ENCODE data around the gene LRRD1. TPM values are rescaled to one million over a fixed set of nuclear protein-coding genes. Genes with fewer than 3 reads are reported as not detected.
"Not testable (repeated sequence)": the region's sequence is repeated elsewhere in the genome, so short reads cannot be mapped to it uniquely, and the experiment has no call there.

Gene LRRD1
- total RNA-seq, 4 donors from 2014 or later, result 0.13 to 0.65 TPM; not detected in 2

GRCh38 chr7:92206672-92207071, 27.7 kb upstream of the LRRD1 start:
- 88 to 95% methylated on average over 1 of the region's 1 CpG for WGBS, 2 donors
- intact Hi-C loops (cut with DNase I; ENCODE audit: low total_unique reads), result no loop called here
- no peak overlapping the region for H3K4me3 ChIP-seq (ENCODE audit: low read depth, poor library complexity, severe bottlenecking)
- DNase-seq (ENCODE audit: low spot score in 2 of 2), result no peak
- no peak for TF ChIP-seq CTCF (IDR thresholded peaks at IDR 0.05)
- TF ChIP-seq POLR2A (IDR thresholded peaks at IDR 0.05), result no peak

- intact Hi-C loops (cut with DNase I; ENCODE audit: low total_unique reads), result no loop called here
Measured at GRCh38 chr7:92205987-92206386, 27.0 kb upstream of the LRRD1 start.

GRCh38 chr7:92200791-92201190, 21.8 kb upstream of the LRRD1 start:
- WGBS, 2 donors, result 100% methylated on average over 1 of the region's 1 CpG
- TF ChIP-seq CTCF (IDR thresholded peaks at IDR 0.05), result no peak
- no peak for TF ChIP-seq POLR2A (IDR thresholded peaks at IDR 0.05)
- no peak overlapping the region for H3K4me3 ChIP-seq (ENCODE audit: low read depth, poor library complexity, severe bottlenecking)
- intact Hi-C loops (cut with DNase I; ENCODE audit: low total_unique reads), result no loop called here
- no peak for DNase-seq (ENCODE audit: low spot score in 2 of 2)

More at GRCh38 chr7:92205987-92206386, 27.0 kb upstream of the LRRD1 start:
- no peak overlapping the region for H3K4me3 ChIP-seq (ENCODE audit: low read depth, poor library complexity, severe bottlenecking)
- WGBS, 2 donors, result 95 to 100% methylated on average over 3 of the region's 3 CpGs
- peak in 1 of 2 donors; percentile 28 for DNase-seq (ENCODE audit: low spot score in 2 of 2)
- no peak for TF ChIP-seq CTCF (IDR thresholded peaks at IDR 0.05)
- TF ChIP-seq POLR2A (IDR thresholded peaks at IDR 0.05), result no peak

- WGBS, 2 donors, result 97 to 99% methylated on average over 3 of the region's 3 CpGs
- TF ChIP-seq POLR2A (IDR thresholded peaks at IDR 0.05), result no peak
- no peak for TF ChIP-seq CTCF (IDR thresholded peaks at IDR 0.05)
- H3K4me3 ChIP-seq (ENCODE audit: low read depth, poor library complexity, severe bottlenecking), result no peak overlapping the region
- intact Hi-C loops (cut with DNase I; ENCODE audit: low total_unique reads), result no loop called here
- DNase-seq (ENCODE audit: low spot score in 2 of 2), result no peak
Measured at GRCh38 chr7:92192326-92192725, 13.4 kb upstream of the LRRD1 start.

GRCh38 chr7:92189246-92189645, 10.3 kb upstream of the LRRD1 start:
- DNase-seq (ENCODE audit: low spot score in 2 of 2); intact Hi-C loops (cut with DNase I; ENCODE audit: low total_unique reads); H3K4me3 ChIP-seq (ENCODE audit: low read depth, poor library complexity, severe bottlenecking): not testable (repeated sequence)
- 92 to 96% methylated on average over 15 of the region's 15 CpGs for WGBS, 2 donors

GRCh38 chr7:92184294-92184693, 5.4 kb upstream of the LRRD1 start:
- H3K4me3 ChIP-seq (ENCODE audit: low read depth, poor library complexity, severe bottlenecking); intact Hi-C loops (cut with DNase I; ENCODE audit: low total_unique reads); DNase-seq (ENCODE audit: low spot score in 2 of 2): not testable (repeated sequence)
- 90 to 92% methylated on average over 1 of the region's 1 CpG for WGBS, 2 donors

GRCh38 chr7:92177362-92177761, 1.6 kb downstream of the LRRD1 start:
- no peak for DNase-seq (ENCODE audit: low spot score in 2 of 2)
- intact Hi-C loops (cut with DNase I; ENCODE audit: low total_unique reads), result no loop called here
- no peak overlapping the region for H3K4me3 ChIP-seq (ENCODE audit: low read depth, poor library complexity, severe bottlenecking)
- TF ChIP-seq POLR2A (IDR thresholded peaks at IDR 0.05), result no peak
- no peak for TF ChIP-seq CTCF (IDR thresholded peaks at IDR 0.05)

GRCh38 chr7:92169529-92169928, 9.4 kb downstream of the LRRD1 start:
- H3K4me3 ChIP-seq (ENCODE audit: low read depth, poor library complexity, severe bottlenecking); intact Hi-C loops (cut with DNase I; ENCODE audit: low total_unique reads); DNase-seq (ENCODE audit: low spot score in 2 of 2): not testable (repeated sequence)
- WGBS, 2 donors, result 85 to 86% methylated on average over 2 of the region's 2 CpGs
